ENCODE measurements around the gene HRH4.
A peak's percentile ranks its signal among the peaks of the same experiment; 100 is the strongest.

Gene HRH4

GRCh38 chr18:24429188-24429587 lies 31.2 kb upstream of the HRH4 start:
- peaks cover 41% of the 10 kb centered on the region for H3K36me3 ChIP-seq (ENCODE audit: control insufficient read depth, insufficient read depth, low read length)
- H3K4me3 ChIP-seq (ENCODE audit: low read depth, low read length) = no peak overlapping the region
- H3K27me3 ChIP-seq (ENCODE audit: control insufficient read depth, insufficient read depth, low read length) = no peaks in the 10 kb centered on the region
- peaks cover 17% of the 10 kb centered on the region for H3K4me1 ChIP-seq (ENCODE audit: control insufficient read depth, insufficient read depth, low read length)
- H3K9ac ChIP-seq (ENCODE audit: low read depth, low read length) = no peak overlapping the region
- H3K9me3 ChIP-seq (ENCODE audit: control insufficient read depth, insufficient read depth, low read length) = no peaks in the 10 kb centered on the region
- H3K27ac ChIP-seq (ENCODE audit: low read depth, low read length) = no peak overlapping the region

- Histone ChIP-seq H3K4me3 (ENCODE audit: low read depth, low read length) (no peak overlapping the region), H3K9me3 (ENCODE audit: control insufficient read depth, insufficient read depth, low read length) (no peaks in the 10 kb centered on the region), H3K36me3 (ENCODE audit: control insufficient read depth, insufficient read depth, low read length) (peaks cover 67% of the 10 kb centered on the region), H3K27me3 (ENCODE audit: control insufficient read depth, insufficient read depth, low read length) (no peaks in the 10 kb centered on the region), H3K9ac (ENCODE audit: low read depth, low read length) (no peak overlapping the region), H3K27ac (ENCODE audit: low read depth, low read length) (no peak overlapping the region), H3K4me1 (ENCODE audit: control insufficient read depth, insufficient read depth, low read length) (peaks cover 11% of the 10 kb centered on the region)
Observed at GRCh38 chr18:24432618-24433017, 27.8 kb upstream of the HRH4 start.

DNA sequence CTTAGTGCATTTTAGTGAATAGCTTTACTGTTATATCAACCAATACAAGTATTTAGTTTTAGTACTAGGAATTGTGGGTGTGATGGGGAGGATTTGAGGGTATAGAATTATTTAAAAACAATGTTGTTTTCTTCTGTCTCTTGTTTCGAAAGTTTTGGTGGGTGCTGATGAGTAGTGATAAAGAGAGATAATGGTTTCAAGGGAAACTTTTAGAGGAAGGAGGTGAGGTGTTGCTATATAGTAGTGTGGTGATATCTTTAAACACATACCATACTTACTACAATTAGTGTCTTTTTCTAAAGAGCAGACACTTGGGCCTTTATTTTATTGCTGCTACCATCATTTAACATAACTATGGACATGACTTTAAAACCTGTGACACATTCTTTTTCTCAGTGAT lies 23.5 kb upstream of the HRH4 start:
- Histone ChIP-seq H3K9me3 (ENCODE audit: control insufficient read depth, insufficient read depth, low read length) (no peaks in the 10 kb centered on the region), H3K4me3 (ENCODE audit: low read depth, low read length) (no peak overlapping the region), H3K27me3 (ENCODE audit: control insufficient read depth, insufficient read depth, low read length) (no peaks in the 10 kb centered on the region), H3K27ac (ENCODE audit: low read depth, low read length) (no peak overlapping the region), H3K9ac (ENCODE audit: low read depth, low read length) (no peak overlapping the region), H3K36me3 (ENCODE audit: control insufficient read depth, insufficient read depth, low read length) (peaks cover 80% of the 10 kb centered on the region), H3K4me1 (ENCODE audit: control insufficient read depth, insufficient read depth, low read length) (no peaks in the 10 kb centered on the region)

DNA sequence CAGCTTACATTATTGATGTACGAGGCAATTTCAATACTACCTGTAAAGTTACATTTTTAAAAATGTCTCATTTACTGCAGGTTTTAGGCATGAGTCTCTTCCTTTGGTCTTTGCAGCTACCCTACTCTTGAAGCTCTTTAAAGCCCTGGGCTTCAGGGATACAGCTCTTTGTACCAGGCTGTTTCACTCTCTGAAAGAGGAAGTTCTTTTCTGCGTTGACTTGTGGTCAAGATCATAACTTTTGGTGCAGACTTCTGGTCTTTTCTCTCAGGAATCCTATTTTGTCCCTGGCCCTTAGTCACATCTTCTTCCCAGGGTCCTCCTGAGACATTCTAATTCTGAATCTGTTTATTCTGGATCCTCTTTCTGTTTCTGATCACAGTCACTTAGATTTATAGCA lies 16.6 kb upstream of the HRH4 start:
- Histone ChIP-seq H3K4me1 (ENCODE audit: control insufficient read depth, insufficient read depth, low read length) (no peaks in the 10 kb centered on the region), H3K27ac (ENCODE audit: low read depth, low read length) (no peak overlapping the region), H3K36me3 (ENCODE audit: control insufficient read depth, insufficient read depth, low read length) (peaks cover 93% of the 10 kb centered on the region), H3K9me3 (ENCODE audit: control insufficient read depth, insufficient read depth, low read length) (no peaks in the 10 kb centered on the region), H3K27me3 (ENCODE audit: control insufficient read depth, insufficient read depth, low read length) (no peaks in the 10 kb centered on the region), H3K9ac (ENCODE audit: low read depth, low read length) (no peak overlapping the region), H3K4me3 (ENCODE audit: low read depth, low read length) (no peak overlapping the region)

GRCh38 chr18:24446453-24446852 lies 14.0 kb upstream of the HRH4 start:
- Histone ChIP-seq H3K4me1 (ENCODE audit: control insufficient read depth, insufficient read depth, low read length) (no peaks in the 10 kb centered on the region), H3K4me3 (ENCODE audit: low read depth, low read length) (no peak overlapping the region), H3K9me3 (ENCODE audit: control insufficient read depth, insufficient read depth, low read length) (no peaks in the 10 kb centered on the region), H3K36me3 (ENCODE audit: control insufficient read depth, insufficient read depth, low read length) (peaks cover 97% of the 10 kb centered on the region), H3K27ac (ENCODE audit: low read depth, low read length) (no peak overlapping the region), H3K9ac (ENCODE audit: low read depth, low read length) (no peak overlapping the region), H3K27me3 (ENCODE audit: control insufficient read depth, insufficient read depth, low read length) (no peaks in the 10 kb centered on the region)

DNA sequence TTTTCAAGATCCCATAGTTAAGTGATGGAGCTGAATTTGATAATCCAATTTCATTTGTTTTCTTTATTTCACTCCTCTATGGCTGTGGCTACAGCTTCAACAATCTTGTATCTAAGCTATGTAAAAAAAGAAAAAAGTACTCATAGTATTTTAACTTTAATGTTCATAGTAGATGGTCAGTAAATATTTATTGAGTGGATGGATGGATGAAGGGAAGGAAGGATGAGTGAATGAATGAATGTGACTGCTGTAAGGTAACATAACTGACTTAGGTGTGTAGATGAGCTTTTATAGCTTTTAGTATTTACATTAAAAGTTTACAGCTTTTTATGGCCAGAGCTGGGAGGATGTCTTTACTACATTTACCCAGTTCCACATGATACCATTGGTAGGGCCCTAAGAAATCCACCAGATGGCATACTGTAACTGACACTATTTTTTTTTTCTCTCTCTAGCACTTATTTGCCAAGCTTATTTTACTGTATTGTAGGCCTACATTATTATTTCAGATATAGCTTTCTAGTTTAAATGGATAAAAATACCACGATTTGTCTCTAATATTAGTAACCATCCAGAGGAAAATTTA lies 13.4 kb upstream of the HRH4 start:
- H3K9ac ChIP-seq (ENCODE audit: low read depth, low read length) = no peak overlapping the region
- no peak overlapping the region for H3K27ac ChIP-seq (ENCODE audit: low read depth, low read length)
- H3K4me1 ChIP-seq (ENCODE audit: control insufficient read depth, insufficient read depth, low read length) = no peaks in the 10 kb centered on the region
- H3K27me3 ChIP-seq (ENCODE audit: control insufficient read depth, insufficient read depth, low read length) = no peaks in the 10 kb centered on the region
- H3K36me3 ChIP-seq (ENCODE audit: control insufficient read depth, insufficient read depth, low read length) = peaks cover 98% of the 10 kb centered on the region
- no peak overlapping the region for H3K4me3 ChIP-seq (ENCODE audit: low read depth, low read length)
- no peaks in the 10 kb centered on the region for H3K9me3 ChIP-seq (ENCODE audit: control insufficient read depth, insufficient read depth, low read length)

DNA sequence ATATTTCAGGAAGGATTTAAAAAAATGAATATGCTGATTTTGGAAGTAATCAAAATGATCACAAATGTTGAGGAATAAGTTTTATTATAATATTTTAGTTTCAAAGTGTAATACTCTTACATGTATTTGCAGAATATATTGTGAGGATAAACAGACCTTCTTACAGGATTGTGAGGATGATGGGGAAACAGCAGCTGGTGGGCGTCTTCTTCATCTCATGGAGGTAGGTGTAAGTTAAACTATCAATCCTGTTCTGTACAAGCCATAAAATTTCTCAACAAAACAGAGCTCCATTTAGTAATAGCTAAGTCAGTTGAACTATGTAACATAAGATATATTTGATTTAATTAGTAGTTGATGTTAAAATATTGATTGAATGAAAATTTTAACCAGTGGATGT lies 12.5 kb upstream of the HRH4 start:
- no peaks in the 10 kb centered on the region for H3K4me1 ChIP-seq (ENCODE audit: control insufficient read depth, insufficient read depth, low read length)
- no peaks in the 10 kb centered on the region for H3K27me3 ChIP-seq (ENCODE audit: control insufficient read depth, insufficient read depth, low read length)
- no peak overlapping the region for H3K4me3 ChIP-seq (ENCODE audit: low read depth, low read length)
- H3K9ac ChIP-seq (ENCODE audit: low read depth, low read length) = no peak overlapping the region
- H3K36me3 ChIP-seq (ENCODE audit: control insufficient read depth, insufficient read depth, low read length) = peaks cover 92% of the 10 kb centered on the region
- H3K27ac ChIP-seq (ENCODE audit: low read depth, low read length) = no peak overlapping the region
- no peaks in the 10 kb centered on the region for H3K9me3 ChIP-seq (ENCODE audit: control insufficient read depth, insufficient read depth, low read length)

DNA sequence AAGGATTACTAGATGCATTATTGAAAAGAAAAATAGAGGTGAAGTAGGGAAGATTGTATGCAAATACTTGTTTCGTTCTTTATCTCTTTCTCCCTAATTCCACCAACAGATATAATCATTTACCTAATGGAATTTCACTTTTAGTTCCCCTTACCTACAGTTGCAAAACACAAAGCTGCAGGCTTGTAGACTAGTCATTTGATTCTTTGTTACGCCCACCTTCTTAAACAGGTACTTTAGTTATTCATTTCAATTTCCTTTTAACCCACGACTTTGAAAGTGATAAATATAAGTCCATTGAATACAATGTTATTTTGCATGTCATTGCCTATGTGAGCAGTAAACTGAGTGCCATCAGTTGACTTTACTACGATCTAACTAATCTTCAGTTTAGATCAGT lies 3.9 kb upstream of the HRH4 start:
- Histone ChIP-seq H3K4me3 (ENCODE audit: low read depth, low read length) (no peak overlapping the region), H3K4me1 (ENCODE audit: control insufficient read depth, insufficient read depth, low read length) (no peaks in the 10 kb centered on the region), H3K9ac (ENCODE audit: low read depth, low read length) (no peak overlapping the region), H3K27ac (ENCODE audit: low read depth, low read length) (no peak overlapping the region), H3K9me3 (ENCODE audit: control insufficient read depth, insufficient read depth, low read length) (no peaks in the 10 kb centered on the region), H3K27me3 (ENCODE audit: control insufficient read depth, insufficient read depth, low read length) (no peaks in the 10 kb centered on the region), H3K36me3 (ENCODE audit: control insufficient read depth, insufficient read depth, low read length) (peaks cover 7% of the 10 kb centered on the region)

DNA sequence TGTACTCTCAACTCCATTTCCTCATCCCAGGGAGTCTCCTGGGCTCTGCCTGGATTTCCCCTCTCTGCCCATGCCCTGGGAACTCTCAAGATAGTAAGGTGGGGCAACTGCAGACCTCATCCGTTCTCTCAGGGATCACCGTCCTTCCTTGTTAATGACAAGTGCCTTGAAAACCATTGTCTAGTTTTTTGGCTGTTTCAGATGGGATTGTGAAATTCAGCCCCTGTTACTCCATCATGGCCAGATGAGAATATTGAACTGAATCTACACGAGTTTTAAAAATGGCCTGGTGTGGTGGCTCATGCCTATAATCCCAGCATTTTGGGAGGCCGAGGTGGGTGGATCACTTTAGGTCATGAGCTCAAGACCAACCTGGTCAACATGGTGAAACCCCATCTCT lies 665 bp upstream of the HRH4 start:
- no peaks in the 10 kb centered on the region for H3K27me3 ChIP-seq (ENCODE audit: control insufficient read depth, insufficient read depth, low read length)
- no peak overlapping the region for H3K9ac ChIP-seq (ENCODE audit: low read depth, low read length)
- H3K9me3 ChIP-seq (ENCODE audit: control insufficient read depth, insufficient read depth, low read length) = no peaks in the 10 kb centered on the region
- H3K36me3 ChIP-seq (ENCODE audit: control insufficient read depth, insufficient read depth, low read length) = no peaks in the 10 kb centered on the region
- H3K4me1 ChIP-seq (ENCODE audit: control insufficient read depth, insufficient read depth, low read length) = no peaks in the 10 kb centered on the region; the same call in 1 of the 2 replicates
- H3K4me3 ChIP-seq (ENCODE audit: low read depth, low read length) = no peak overlapping the region
- no peak overlapping the region for H3K27ac ChIP-seq (ENCODE audit: low read depth, low read length)

DNA sequence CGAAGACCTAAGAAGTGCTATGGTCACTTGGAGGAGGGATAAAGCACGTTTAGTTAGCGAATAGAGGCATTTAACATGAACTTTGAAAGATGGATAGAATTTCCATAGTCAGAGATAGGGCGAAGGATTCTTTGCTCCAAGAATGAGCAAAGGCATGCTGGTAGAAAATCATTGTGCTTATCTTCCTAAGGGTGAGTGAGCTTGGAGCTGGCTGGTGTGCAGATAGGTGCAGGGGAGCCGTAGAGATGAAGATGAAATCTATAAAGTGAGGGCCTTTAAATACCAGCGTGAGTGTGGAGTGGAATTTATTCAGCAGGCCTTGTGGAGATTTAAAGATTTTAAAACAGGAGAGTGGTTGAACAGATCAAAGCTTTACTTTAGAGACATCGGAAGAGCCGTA lies 1.6 kb downstream of the HRH4 start:
- no peaks in the 10 kb centered on the region for H3K36me3 ChIP-seq (ENCODE audit: control insufficient read depth, insufficient read depth, low read length)
- H3K27me3 ChIP-seq (ENCODE audit: control insufficient read depth, insufficient read depth, low read length) = no peaks in the 10 kb centered on the region
- H3K4me1 ChIP-seq (ENCODE audit: control insufficient read depth, insufficient read depth, low read length) = no peaks in the 10 kb centered on the region; the same call in 1 of the 2 replicates
- H3K27ac ChIP-seq (ENCODE audit: low read depth, low read length) = no peak overlapping the region
- H3K9ac ChIP-seq (ENCODE audit: low read depth, low read length) = no peak overlapping the region
- H3K4me3 ChIP-seq (ENCODE audit: low read depth, low read length) = no peak overlapping the region
- no peaks in the 10 kb centered on the region for H3K9me3 ChIP-seq (ENCODE audit: control insufficient read depth, insufficient read depth, low read length)

DNA sequence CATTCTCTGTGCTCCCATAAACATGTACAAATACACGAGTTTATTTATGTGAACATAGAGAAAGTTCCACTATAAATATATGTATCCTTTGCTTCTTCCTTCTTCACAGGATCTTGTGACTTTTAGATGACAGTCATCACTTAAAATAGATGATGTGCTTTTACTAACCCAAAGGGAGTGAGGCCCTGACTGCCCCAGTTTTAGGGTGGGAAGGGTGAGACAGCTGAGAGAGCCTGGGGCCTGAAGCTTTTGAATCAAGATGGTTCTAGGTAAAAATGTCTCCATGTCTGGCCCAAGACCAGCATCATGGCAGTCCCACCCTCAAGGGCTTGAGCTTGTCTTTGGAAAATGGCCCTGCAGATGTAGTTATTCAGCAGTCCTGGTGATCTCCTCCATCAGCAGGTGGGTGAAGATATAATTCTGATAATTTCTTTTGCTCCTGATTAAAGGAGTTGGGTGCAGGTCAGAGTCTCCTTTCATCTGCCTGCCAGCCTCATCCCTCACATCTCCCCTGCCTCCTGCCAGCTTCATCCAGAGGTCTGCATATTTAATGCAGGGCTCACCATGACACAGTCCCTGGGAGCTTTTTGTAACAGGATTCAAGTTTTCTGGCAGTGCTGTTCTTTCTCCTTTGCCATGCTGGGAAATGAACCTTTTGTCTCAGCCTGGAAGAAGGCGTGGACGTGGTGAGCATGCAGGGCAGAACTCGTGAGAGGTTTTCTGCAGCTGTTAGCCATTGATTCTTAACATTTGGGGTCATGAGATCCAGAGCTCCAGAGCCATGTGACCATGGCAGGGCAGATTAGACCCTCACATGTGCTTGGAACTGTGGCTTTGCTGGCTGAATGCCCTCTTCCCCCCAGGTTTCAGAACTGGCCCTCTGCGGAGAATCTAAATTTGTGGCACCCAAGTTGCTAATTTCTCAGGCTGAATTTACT lies 2.7 kb downstream of the HRH4 start:
- Histone ChIP-seq H3K4me1 (ENCODE audit: control insufficient read depth, insufficient read depth, low read length) (no peaks in the 10 kb centered on the region; the same call in 1 of the 2 replicates), H3K9ac (ENCODE audit: low read depth, low read length) (no peak overlapping the region), H3K4me3 (ENCODE audit: low read depth, low read length) (no peak overlapping the region), H3K36me3 (ENCODE audit: control insufficient read depth, insufficient read depth, low read length) (no peaks in the 10 kb centered on the region), H3K27ac (ENCODE audit: low read depth, low read length) (peak overlapping the region; percentile 51), H3K27me3 (ENCODE audit: control insufficient read depth, insufficient read depth, low read length) (no peaks in the 10 kb centered on the region), H3K9me3 (ENCODE audit: control insufficient read depth, insufficient read depth, low read length) (no peaks in the 10 kb centered on the region)

Data from HUES48 (cell line).